A673 (cell line): Measurements from ENCODE around the gene GATB. TPM values are rescaled to one million over a fixed set of nuclear protein-coding genes. Genes with fewer than 3 reads are reported as not detected.

Source experiments
- BruUV-seq: library from RNA; stranded (reverse); fragments of 400-500 nt; replicated peaks from 2 replicates; lab custom pipeline; 2021; lab: Mats Ljungman, UMichigan
- CTCF ChIA-PET: fragments of 300-600 bp; sonication (Branson Sonifier 250); formaldehyde crosslinking; loops from one replicate; lab custom pipeline; 2022; ENCODE audit warnings: antibody characterized with exemption; lab: Charles Lee
- POLR2A ChIA-PET: fragments of 300-600 bp; sonication (Branson Sonifier 250); formaldehyde crosslinking; loops from one replicate; lab custom pipeline; 2022; ENCODE audit warnings: antibody characterized with exemption; ENCODE audit not compliant: low non-redundant PET; lab: Charles Lee
- DNase-seq: peaks from one replicate; pipeline ENCODE4 v3.0.0-alpha.2; 2015; ENCODE audit warnings: low spot score
- H3K27ac ChIP-seq: fragments of 200-600 bp; sonication (generic); 2 replicates; pipeline ENCODE4 v1.5.1; 2016; ENCODE audit warnings: mixed run types, low read depth, mild to moderate bottlenecking, mixed read lengths, antibody characterized with exemption, low read length; ENCODE audit not compliant: poor library complexity, severe bottlenecking
- H3K27me3 ChIP-seq: fragments of 200-600 bp; sonication (generic); replicated peaks from 2 replicates; pipeline ENCODE4 v1.6.1; 2017; ENCODE audit warnings: mixed run types, low read depth, mild to moderate bottlenecking, mixed read lengths, antibody characterized with exemption, low read length; ENCODE audit not compliant: insufficient read depth, poor library complexity
- H3K36me3 ChIP-seq: fragments of 200-600 bp; sonication (generic); 2 replicates; pipeline ENCODE4 v1.6.1; 2016; ENCODE audit warnings: mixed run types, mild to moderate bottlenecking, mixed read lengths, antibody characterized with exemption, low read length; ENCODE audit not compliant: insufficient read depth, poor library complexity, severe bottlenecking
- H3K4me1 ChIP-seq: fragments of 200-600 bp; sonication (generic); 2 replicates; pipeline ENCODE4 v1.6.1; 2017; ENCODE audit warnings: mixed run types, mild to moderate bottlenecking, mixed read lengths, antibody characterized with exemption, low read length; ENCODE audit not compliant: insufficient read depth, poor library complexity, severe bottlenecking
- H3K4me3 ChIP-seq: fragments of 200-600 bp; sonication (generic); 2 replicates; pipeline ENCODE4 v1.5.1; 2016; ENCODE audit warnings: low read depth, mixed run types, mild to moderate bottlenecking, mixed read lengths, low read length; ENCODE audit not compliant: poor library complexity, severe bottlenecking
- H3K9me3 ChIP-seq: fragments of 200-600 bp; sonication (generic); 2 replicates; pipeline ENCODE4 v1.6.1; 2016; ENCODE audit warnings: mixed run types, low read depth, mild to moderate bottlenecking, mixed read lengths, antibody characterized with exemption, low read length; ENCODE audit not compliant: poor library complexity, severe bottlenecking
- EZH2 ChIP-seq: fragments of 200-600 bp; sonication (generic); IDR thresholded peaks from 2 replicates; pipeline ENCODE4 v1.6.1; 2017; ENCODE audit warnings: borderline replicate concordance, low read depth, mild to moderate bottlenecking, mixed read lengths, antibody characterized with exemption, low read length; ENCODE audit not compliant: poor library complexity, severe bottlenecking
- intact Hi-C: fragments of 100-400 bp; cut with micrococcal nuclease; formaldehyde crosslinking; loops from one replicate; pipeline ENCODE4 v1.10.0; 2022; ENCODE audit not compliant: unreplicated experiment
- total RNA-seq: library from RNA; stranded (reverse); gene quantifications from 2 replicates; pipeline ENCODE4 v1.2.3, GENCODE V29; 2021
- TF ChIP-seq, protein P1 (sequence below): fragments of 300-800, 200-600 bp; sonication (generic); conservative IDR thresholded peaks from 2 replicates; pipeline ENCODE4 v1.5.1; 2017; ENCODE audit warnings: low read depth, mild to moderate bottlenecking, antibody characterized with exemption, low read length, moderate library complexity, mixed read lengths

GATB gene
- total RNA-seq, 1 experiment from 2014 or later, result 23.8 TPM

DNA sequence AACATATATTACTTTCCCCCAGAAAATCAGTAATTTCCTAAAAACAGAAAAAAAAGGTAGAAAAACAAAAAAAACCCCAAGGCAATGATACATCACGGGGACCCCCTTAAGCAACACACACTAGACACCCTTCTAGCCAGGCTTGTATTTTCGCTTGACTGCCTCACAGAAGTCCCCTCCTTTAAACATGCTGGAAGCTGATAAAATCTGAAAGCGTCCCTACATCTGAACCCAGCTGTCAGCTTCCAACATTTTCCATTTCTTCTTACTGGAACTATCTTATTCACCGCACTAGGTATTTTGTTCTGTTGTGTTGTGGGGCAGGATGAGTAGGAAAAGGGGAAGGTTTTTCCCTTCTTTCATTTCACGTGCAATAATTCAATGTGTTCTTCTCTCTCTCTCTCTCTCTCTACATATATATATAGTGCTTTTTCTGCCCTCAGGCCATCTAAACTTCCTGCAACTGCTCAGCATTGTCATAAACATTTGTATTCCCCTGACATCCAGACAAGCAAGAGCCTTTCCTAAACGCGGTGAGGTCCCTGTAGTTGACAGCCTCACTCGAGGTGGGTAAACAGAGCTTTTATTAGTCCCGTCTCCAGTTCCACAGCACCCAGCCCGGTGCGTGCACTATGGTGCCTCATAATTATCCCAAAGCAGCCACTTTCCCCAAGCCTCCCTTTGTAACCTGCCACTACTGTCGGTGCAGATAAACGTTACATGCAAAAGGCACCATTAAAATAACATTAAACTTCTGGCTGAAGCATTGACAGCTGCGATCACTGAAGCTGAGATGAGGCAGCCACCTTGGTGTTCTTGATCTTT lies 82.5 kb downstream of the GATB start:
- Histone ChIP-seq H3K9me3 (no peaks in the 10 kb centered on the region), H3K4me3 (no peak overlapping the region), H3K27ac (no peak overlapping the region), H3K27me3 (no peaks in the 10 kb centered on the region), H3K4me1 (no peaks in the 10 kb centered on the region), H3K36me3 (no peaks in the 10 kb centered on the region)
- DNase-seq, result no peak
- TF ChIP-seq, protein P1, sequence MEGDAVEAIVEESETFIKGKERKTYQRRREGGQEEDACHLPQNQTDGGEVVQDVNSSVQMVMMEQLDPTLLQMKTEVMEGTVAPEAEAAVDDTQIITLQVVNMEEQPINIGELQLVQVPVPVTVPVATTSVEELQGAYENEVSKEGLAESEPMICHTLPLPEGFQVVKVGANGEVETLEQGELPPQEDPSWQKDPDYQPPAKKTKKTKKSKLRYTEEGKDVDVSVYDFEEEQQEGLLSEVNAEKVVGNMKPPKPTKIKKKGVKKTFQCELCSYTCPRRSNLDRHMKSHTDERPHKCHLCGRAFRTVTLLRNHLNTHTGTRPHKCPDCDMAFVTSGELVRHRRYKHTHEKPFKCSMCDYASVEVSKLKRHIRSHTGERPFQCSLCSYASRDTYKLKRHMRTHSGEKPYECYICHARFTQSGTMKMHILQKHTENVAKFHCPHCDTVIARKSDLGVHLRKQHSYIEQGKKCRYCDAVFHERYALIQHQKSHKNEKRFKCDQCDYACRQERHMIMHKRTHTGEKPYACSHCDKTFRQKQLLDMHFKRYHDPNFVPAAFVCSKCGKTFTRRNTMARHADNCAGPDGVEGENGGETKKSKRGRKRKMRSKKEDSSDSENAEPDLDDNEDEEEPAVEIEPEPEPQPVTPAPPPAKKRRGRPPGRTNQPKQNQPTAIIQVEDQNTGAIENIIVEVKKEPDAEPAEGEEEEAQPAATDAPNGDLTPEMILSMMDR, result no peak
- TF ChIP-seq EZH2, result no peak
- POLR2A ChIA-PET, result no interaction called here
- CTCF ChIA-PET, result no interaction called here
- intact Hi-C loops, result no loop called here
- no TSS peak for BruUV-seq

DNA sequence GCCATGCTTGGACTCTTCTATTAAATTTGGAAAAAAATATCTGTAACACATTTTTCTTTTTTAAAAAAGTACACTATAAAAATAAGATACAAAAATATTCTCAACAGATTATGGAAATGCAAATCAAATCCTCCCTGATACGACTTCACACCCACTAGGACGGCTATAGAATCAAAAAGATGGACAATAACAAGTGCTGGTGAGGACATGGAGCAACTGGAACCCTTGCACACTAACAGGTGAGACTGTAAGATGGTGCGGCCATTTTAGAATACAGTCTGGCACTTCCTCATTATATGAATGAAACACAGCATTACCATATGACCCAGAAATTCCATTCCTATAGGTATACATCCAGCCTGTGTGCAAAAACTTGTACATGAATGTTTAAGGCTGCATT lies 83.6 kb downstream of the GATB start:
- Histone ChIP-seq H3K27ac (no peak overlapping the region), H3K36me3 (no peaks in the 10 kb centered on the region), H3K4me1 (no peaks in the 10 kb centered on the region), H3K4me3 (no peak overlapping the region), H3K27me3 (no peaks in the 10 kb centered on the region), H3K9me3 (no peaks in the 10 kb centered on the region)
- TF ChIP-seq, protein P1, result no peak
- TF ChIP-seq EZH2, result no peak
- BruUV-seq, result no TSS peak
- DNase-seq, result no peak
- CTCF ChIA-PET, result no interaction called here
- intact Hi-C loops, result no loop called here
- POLR2A ChIA-PET, result no interaction called here

DNA sequence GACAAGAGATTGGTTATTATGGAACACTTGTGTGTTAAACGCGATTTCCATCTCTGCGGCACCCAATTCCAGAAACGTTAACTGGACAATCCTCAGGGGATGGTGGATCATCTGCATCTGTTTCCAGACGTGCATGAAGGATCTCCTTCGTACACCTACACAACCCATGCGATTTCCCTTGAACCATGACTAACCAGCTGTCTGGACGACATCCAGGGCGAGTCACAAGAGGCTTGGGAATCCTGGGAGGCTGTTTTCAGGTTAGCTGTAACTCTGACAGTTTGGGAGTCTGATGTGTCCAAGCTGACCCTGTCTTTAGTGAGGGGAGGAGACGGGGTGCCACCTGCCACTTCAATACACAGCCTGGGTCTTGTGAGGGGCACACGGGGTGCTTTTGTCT lies 84.5 kb downstream of the GATB start:
- no peak overlapping the region for H3K4me3 ChIP-seq
- POLR2A ChIA-PET, result no interaction called here
- H3K4me1 ChIP-seq, result no peaks in the 10 kb centered on the region
- DNase-seq, result no peak
- CTCF ChIA-PET, result no interaction called here
- intact Hi-C loops, result no loop called here
- no peaks in the 10 kb centered on the region for H3K27me3 ChIP-seq
- no peaks in the 10 kb centered on the region for H3K9me3 ChIP-seq
- TF ChIP-seq EZH2, result no peak
- TF ChIP-seq, protein P1, result no peak
- no peak overlapping the region for H3K27ac ChIP-seq
- BruUV-seq, result no TSS peak
- H3K36me3 ChIP-seq, result no peaks in the 10 kb centered on the region
